ENCODE measurements around the gene ISOC2.
A peak's percentile ranks its signal among the peaks of the same experiment; 100 is the strongest.
"Not testable (repeated sequence)": the region's sequence is repeated elsewhere in the genome, so short reads cannot be mapped to it uniquely, and the experiment has no call there.

ISOC2 gene

DNA sequence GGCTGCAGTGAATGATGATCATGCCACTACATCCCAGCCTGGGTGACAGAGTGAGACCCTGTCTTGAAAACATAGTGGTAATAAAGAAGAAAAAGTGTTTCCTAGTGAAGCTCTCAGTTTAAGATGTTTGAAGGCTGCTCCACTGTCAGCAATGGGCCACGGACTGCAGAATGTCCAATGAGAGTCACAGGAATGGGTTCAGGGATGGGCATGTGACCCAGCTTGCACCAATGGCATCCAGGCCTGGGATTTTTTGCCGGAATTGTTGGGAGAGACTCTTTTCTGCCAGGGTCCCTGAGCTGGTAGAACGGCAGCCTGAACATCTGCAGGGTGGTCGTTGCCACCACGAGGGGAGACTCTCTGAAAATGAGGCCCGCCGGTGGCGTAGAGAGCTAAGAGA is 24.6 kb downstream of the ISOC2 start:
- DNase-seq, result no peak

- DNase-seq, result no peak
Measured at GRCh38 chr19:55435020-55435419, 26.4 kb downstream of the ISOC2 start.

GRCh38 chr19:55434356-55434919 is 27.0 kb downstream of the ISOC2 start:
- no peak for DNase-seq

DNA sequence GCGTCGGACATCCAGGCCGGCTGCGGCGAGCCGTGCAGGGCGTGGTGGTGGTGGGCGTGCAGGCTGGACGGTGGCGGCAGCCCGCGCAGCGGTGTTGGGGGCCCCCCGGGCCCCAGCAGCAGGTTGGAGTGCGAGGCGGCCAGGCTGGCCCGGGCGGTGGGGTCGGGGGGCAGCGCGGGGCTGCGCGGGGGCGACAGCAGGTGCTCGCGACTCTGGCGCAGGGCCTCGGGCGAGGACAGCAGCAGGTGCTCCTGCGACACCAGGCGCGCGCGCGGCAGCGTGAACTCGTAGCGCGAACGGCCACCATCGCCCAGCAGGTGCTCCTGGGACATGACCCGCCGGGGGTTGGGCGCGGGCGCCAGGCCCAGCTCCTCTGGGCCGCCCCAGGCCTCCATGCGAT is 28.1 kb downstream of the ISOC2 start:
- DNase-seq, result no peak

GRCh38 chr19:55432241-55432959 is 29.0 kb downstream of the ISOC2 start:
- DNase-seq, result no peak

DNA sequence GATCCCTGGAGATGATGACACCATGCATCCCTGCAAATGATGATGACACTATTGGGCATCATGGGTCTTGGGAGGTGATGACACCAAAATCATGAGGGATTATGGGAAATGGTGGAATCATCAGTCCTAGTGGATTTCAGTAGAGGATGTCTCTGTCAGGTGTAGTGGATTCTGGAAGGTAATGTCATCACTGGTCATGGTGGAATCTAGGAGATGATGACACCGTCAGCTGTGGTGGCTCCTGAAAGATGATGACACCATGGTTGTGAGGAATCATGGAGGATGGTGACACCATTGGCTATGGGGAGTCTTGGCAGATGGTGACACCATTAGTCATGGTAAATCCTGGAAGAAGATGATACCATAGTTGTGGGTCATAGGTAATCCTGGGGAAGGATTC is 30.3 kb downstream of the ISOC2 start:
- DNase-seq, result no peak

- DNase-seq, result no peak
Measured at GRCh38 chr19:55426042-55426441, 35.4 kb downstream of the ISOC2 start.

DNA sequence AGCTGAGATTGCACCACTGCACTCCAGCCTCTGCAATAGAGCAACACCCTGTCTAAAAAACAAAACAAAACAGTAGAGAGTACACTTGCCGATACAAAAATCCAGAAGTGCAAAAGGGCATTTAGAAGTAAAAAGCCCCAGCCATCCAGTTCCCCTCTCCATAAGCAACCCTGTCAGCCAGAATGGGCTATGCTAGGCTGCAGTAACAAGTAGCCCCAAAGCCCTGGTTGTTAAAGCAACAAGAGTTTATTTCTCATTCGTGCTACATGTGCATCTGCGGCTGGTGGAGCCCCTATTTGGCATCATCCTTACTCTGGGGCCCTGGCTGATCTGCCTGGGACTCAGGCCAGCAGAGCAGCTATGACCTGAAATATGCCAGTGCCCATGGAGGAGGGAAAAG is 36.9 kb downstream of the ISOC2 start:
- DNase-seq, result no peak

DNA sequence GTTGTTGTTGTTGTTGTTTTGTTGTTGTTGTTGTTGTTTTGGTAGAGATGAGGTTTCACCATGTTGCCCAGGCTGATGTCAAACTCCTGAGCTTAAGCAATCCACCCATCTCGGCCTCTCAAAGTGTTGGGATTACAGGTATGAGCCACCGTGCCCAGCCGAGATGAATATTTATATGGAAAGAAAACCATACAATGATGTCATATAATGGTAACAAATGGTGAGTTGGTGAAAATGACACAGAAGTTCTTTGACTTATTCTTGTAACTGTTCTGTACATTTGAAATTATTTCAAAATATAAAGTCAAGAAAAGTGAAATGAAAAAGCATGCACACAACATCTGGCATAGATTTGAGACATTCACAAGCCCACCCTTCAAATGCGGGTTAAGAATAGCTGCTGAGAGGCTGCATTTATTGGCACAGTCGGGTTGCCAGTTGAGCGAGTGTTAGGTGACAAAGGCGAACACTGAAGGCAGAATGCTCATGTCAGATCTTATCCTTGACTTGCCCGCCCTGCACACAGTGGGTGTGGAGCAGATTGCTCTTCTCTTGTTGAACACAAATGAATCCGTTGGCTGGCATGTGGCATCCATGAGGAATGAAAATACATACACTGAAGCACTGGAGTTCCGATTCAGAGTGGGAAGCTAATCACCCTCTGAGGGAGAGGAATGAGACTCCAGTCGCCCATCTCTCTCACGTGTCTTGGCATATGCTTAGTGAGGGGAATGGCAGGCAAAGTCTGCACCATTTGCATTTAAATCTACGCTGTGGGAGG is 38.0 kb downstream of the ISOC2 start:
- no peak for DNase-seq

DNA sequence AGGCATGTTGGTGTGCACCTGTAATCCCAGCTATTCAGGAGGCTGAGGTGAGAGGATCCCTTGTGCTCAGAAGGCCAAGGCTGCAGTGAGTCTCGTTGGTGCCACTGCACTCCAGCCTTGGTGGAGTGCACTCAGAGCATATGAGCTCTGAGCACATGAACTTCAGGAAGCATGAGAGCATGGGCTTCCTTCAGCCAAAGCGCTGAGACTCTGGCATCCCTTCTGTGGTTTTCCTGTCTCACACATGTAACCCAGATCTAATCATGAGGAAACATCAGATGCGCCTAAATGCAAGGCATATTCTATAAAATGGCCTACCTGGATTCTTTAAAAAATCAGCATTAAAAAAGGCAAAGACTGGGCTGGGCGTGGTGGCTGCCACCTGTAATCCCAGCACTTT is 40.2 kb downstream of the ISOC2 start:
- not testable (repeated sequence) for DNase-seq

DNA sequence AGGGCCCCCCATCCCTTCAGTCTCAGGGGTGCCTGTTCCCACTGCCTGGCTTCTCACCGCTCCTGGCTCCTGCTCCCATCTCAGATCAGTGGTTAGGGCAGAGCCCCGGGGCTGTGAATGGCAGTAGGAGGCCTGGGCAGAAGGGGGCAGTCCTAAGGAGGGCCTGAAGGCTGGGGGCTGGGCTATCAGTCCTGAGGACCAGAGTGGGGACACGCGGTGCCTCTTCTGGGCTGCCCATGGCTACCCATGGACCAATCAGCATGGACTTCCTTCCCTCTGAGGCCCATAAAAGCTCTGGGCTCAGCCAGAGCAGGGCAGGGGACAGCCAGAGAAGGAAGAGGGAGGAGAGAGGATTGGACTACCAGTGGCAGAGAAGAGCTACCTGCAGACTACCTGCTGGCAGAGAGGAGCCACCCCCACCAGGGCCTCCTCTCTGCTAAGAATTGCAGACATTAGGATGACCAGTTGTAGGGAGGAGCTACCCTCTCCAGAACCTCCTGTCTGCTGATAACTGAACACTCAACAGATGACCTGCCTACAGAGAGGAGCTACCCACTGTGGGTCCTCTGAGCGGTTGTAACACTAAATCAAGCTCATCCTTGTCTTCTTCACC is 41.7 kb downstream of the ISOC2 start:
- DNase-seq, result no peak

- no peak for DNase-seq
Measured at GRCh38 chr19:55419103-55419502, 42.3 kb downstream of the ISOC2 start.

DNA sequence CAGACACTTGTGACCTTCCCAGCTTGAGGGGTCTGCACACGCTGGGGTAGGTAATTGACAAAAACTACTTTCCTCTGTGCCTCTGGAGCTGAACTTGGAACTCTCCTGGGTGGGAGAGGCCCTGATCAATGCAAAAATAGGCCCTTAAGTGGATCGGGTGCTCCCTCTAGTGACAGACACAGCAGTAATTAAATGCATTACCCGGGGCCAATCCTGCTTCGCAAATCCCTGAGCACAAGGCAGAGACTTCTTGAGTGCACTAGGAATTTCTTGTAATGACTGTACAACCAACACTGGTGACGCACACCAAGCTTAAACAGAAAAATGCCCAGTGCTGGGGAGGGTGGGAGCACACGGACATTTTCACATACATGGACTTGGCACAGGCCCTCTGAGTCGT is 43.3 kb downstream of the ISOC2 start:
- DNase-seq, result peak; percentile 79

DNA sequence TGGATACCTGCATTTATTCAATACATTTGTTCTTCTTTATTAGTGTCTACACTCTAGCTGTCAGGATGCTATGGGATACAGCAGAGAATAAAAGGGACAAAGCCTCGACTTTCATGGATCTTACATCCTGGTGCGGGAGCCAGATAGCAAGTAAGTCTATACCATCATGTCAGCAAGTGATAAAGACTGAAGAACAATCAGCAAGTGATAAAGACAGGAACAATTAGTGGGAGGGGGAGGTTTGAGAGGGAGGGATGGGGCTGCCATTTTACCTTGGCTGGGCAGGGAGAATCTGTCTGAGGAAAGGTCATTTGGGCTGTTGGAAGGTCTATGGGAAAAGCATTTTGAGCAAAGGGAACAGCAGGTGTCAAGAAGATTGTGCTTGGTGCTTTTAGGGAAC is 51.3 kb downstream of the ISOC2 start:
- no peak for DNase-seq

DNA sequence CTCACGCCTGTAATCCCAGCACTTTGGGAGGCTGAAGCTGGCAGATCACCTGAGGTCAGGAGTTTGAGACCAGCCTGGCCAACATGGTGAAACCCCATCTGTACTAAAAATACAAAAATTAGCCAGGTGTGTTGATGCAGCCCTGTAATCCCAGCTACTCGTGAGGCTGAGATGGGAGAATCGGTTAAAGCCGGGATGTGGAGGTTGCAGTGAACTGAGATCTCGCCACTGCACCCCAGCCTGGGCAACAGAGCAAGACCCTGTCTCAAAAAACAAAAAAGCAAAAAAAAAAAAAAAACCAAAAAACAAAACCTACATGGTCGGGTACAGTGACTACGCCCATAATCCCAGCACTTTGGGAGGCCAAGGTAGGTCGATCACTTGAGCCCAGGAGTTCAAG is 52.3 kb downstream of the ISOC2 start:
- DNase-seq, result not testable (repeated sequence)

DNA sequence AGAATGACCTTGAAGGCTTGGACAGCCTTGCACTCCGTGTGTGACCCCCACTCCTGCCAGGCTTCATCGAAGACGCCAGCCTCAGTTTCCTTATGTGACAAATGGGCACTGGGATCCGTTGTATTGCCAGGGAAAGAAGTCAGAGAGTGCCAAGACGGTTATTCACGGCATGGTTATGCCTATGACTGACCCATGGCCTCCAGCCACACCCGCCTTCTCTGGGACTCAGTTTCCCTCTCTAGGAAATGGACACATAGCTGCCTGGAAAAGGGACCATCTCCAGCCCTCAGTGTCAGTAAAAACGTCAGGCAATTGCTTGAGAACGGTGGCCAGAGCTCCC is 52.9 kb downstream of the ISOC2 start:
- DNase-seq, result no peak

DNA sequence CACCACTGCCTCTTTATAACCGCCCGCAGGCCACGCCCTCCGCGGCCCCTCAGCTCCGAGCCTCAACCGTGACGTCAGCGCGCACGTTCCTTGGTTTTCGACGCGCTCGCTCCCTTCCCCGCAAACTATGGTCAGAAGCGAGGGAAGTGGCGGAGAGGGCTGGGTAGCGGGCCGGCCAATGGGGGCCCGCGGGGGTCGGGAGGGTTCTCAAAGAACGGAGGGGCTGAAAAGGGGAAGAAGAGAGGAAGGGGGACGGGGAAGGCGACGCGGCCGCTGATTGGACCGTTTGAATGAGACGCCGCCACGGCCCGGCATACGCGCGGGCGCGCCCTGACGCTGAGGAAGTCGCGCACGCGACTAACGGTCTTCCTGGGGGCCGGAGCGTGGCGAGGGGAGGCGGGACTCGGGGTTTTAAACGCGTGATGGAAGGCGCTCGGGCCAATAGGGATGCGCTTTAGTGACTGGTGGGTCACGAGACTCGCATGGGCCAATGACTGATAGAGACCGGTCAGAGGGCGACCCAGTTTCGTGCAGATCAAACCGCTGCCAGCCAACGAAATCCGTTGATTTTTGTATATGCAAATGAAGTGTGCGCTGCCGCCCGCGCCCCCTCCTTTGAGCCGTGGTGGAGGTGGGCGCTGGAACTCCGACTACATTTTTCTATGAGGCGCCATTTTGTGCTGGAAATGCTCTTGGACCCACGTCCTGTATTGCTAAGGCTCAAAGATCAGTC is 53.5 kb downstream of the ISOC2 start:
- peak; percentile 100 for DNase-seq

GRCh38 chr19:55407550-55407799 is 54.0 kb downstream of the ISOC2 start, which contains the start of gene UBE2S:
TSS of gene UBE2S (minus strand) at chr19:55407788. CDS start at chr19:55407589, 199 bp downstream.
- not testable (repeated sequence) for DNase-seq

- DNase-seq, result peak; percentile 19
Measured at GRCh38 chr19:55406826-55407549, 54.5 kb downstream of the ISOC2 start.

- no peak for DNase-seq
Measured at GRCh38 chr19:55406091-55406825, 55.2 kb downstream of the ISOC2 start.

DNA sequence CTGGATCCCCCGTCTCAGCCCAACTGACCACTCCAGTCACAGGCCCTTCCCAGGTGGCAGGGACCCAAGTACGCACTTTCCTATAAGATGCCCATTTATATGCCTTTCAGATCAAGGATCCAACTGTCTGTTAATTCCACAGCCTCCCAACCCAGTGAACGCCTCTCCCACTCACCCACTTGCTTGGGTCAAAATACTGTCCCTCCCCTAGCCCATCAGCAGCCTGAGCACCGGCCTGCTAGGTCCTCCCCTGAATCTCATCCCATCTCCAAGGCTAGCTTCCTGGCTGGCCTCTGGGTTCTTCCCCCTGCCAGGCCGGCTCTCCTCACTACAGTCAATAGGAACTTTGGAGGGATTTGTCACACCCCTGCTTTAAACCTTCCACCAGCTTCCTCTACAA is 55.8 kb downstream of the ISOC2 start:
- DNase-seq, result no peak
